Ovary (tissue), 9 donors: ENCODE results near the gene ADRM1. TPM values are rescaled to one million over a fixed set of nuclear protein-coding genes. Genes with fewer than 3 reads are reported as not detected.

Experiments used
- DNase-seq, 5 donors: peaks; one replicate each; pipeline ENCODE4 v3.0.0-alpha.2; 2019 to 2020
- H3K27ac ChIP-seq, 2 donors: fragments of 200-600 bp; one replicate each; pipeline versions ENCODE4 v1.5.1 to v1.8.0; 2019 to 2022
- H3K27me3 ChIP-seq: fragments of 200-600 bp; one replicate; pipeline ENCODE4 v1.8.0; 2022
- H3K36me3 ChIP-seq: fragments of 200-600 bp; sonication (generic); one replicate; pipeline ENCODE4 v1.5.1; 2019
- H3K4me1 ChIP-seq: one replicate; pipeline ENCODE4 v1.8.1; 2013; ENCODE audit warnings: mild to moderate bottlenecking, moderate library complexity; ENCODE audit not compliant: insufficient read depth
- H3K4me3 ChIP-seq: fragments of 200-600 bp; sonication (generic); one replicate; pipeline ENCODE4 v1.5.1; 2017
- H3K9me3 ChIP-seq, 2 donors: fragments of 200-600 bp in 1 of 2; sonication (generic) in 1 of 2; one replicate each; pipeline versions ENCODE4 v1.5.1 to v1.8.1; 2013 to 2019; ENCODE audit warnings: mild to moderate bottlenecking in 1 of 2, moderate library complexity in 1 of 2
- EP300 ChIP-seq: sonication (generic); formaldehyde crosslinking; IDR thresholded peaks from one replicate; pipeline ENCODE4 v1.6.1; 2017; ENCODE audit warnings: antibody characterized with exemption
- POLR2A ChIP-seq: fragments of 450-650 bp; IDR thresholded peaks from one replicate; pipeline ENCODE4 v1.6.1; 2017; ENCODE audit warnings: antibody characterized with exemption, mild to moderate bottlenecking, moderate library complexity
- WGBS, 3 donors: extraction: QIAGEN DNeasy Blood & Tissue Kit in 1 of 3; methylation state at CpG; one replicate each; pipeline versions ENCODE4 v1.1.5 to v1.1.7; 2013 to 2017; 5-methylcytosine and 5-hydroxymethylcytosine counted together
- intact Hi-C, 4 donors: fragments of 100-400 bp; cut with DNase I; formaldehyde crosslinking; loops; one replicate each; pipeline versions ENCODE4 v1.11.0 to v1.15.1; 2022 to 2023
- polyA plus RNA-seq, 2 donors: library from polyadenylated mRNA; stranded (reverse); fragments of 200-250 nt in 1 of 2; fragments of 350-450 nt in 1 of 2; fragmentation: Illumina TruSeq in 1 of 2; extraction: RNeasy Lipid Tissue Mini Kit (QIAGEN cat#74804) in 1 of 2; gene quantifications; one replicate each; pipeline ENCODE4 v1.2.3, GENCODE V29; 2013 to 2014
- total RNA-seq, 7 donors: library from RNA; depleted of rRNA in 2 of 7; stranded (reverse); fragments of >200 nt in 2 of 7; fragmentation: NEBNext Ultra II Directional in 3 of 7; extraction: Animal tissue kit (Norgen Biotek cat#: 25700) in 3 of 7; gene quantifications; one replicate each; pipeline versions ENCODE4 v1.1.0 to v1.2.4, GENCODE V29; 2016 to 2023
- TF ChIP-seq, protein P1 (sequence below), 3 donors: fragments of 450-650 bp in 2 of 3; fragments of 200-600 bp in 1 of 3; IDR thresholded peaks; one replicate each; pipeline versions ENCODE4 v1.5.1 to v1.8.0; 2016 to 2022; ENCODE audit warnings: antibody characterized with exemption in 3 of 3, mild to moderate bottlenecking in 1 of 3
- donor health status: DM: no; HTN: no; CAD: no; lungs with moderate emphysema.
- donor health status: DM: no; HTN: no; CAD: no.
- donor health status: Bipolar disorder and iron deficiency.
- donor health status: DM: yes; HTN: yes; CAD: no.
- donor health status: DM: no; HTN: no; CAD: no.
- donor health status: DM: yes; HTN: yes; CAD: no.

ADRM1 gene
- total and polyA plus RNA-seq, 9 donors = 7.8 to 109 (median 55.2) TPM

DNA sequence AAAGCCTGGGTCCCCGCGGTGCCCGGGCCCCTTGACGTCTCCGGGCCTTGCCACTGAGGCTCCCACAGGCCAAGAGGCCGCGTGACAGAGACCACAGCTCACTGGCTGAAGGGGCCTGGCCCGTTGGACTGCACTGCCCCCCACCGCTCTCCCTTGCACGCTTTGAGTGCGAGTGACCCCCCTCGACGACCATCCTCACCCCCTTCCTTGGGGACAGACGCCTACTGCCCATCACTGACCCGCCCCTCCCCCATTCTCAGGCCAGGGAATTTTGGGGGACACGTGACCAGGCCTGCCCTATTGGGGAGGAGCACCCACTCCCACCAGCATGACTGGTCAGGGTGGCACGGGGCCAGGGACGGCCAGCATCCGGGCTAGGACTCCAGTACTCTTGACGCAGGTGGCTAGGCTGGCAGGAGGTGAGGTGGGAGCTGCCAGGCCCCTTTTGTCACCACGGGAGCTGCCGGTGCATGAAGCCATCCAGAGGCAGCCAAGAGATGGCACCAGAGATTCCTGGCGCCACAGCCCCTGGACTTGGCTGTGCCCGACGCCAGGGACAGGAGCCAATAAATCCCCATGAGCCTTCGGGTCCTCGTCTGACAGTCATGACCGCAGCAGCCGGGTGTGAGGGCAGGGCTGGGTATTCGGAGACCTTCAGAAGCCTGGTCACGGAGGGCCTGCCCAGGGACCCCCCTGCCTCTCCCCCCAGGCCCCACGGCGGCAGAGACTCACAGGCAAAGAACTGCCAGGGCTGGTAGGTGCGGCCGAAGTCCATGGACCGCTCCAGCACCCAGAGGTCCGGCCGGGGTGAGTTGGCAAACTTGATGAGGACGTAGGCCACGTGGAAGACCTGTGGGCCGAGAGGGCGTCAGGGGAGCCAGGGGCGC is 49.8 kb downstream of the ADRM1 start:
- DNase-seq = peak in 2 of 5 donors; percentile 38 to 42
- H3K36me3 ChIP-seq = no peaks in the 10 kb centered on the region

GRCh38 chr20:62353289-62354030 is 50.7 kb downstream of the ADRM1 start:
- TF ChIP-seq EP300 (no peak), POLR2A (no peak)
- TF ChIP-seq, protein P1, sequence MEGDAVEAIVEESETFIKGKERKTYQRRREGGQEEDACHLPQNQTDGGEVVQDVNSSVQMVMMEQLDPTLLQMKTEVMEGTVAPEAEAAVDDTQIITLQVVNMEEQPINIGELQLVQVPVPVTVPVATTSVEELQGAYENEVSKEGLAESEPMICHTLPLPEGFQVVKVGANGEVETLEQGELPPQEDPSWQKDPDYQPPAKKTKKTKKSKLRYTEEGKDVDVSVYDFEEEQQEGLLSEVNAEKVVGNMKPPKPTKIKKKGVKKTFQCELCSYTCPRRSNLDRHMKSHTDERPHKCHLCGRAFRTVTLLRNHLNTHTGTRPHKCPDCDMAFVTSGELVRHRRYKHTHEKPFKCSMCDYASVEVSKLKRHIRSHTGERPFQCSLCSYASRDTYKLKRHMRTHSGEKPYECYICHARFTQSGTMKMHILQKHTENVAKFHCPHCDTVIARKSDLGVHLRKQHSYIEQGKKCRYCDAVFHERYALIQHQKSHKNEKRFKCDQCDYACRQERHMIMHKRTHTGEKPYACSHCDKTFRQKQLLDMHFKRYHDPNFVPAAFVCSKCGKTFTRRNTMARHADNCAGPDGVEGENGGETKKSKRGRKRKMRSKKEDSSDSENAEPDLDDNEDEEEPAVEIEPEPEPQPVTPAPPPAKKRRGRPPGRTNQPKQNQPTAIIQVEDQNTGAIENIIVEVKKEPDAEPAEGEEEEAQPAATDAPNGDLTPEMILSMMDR (IDR thresholded peaks at IDR 0.05) = no peak
- peak in 1 of 5 donors; percentile 17 for DNase-seq
- Histone ChIP-seq H3K27ac (no peak overlapping the region), H3K9me3 (no peaks in the 10 kb centered on the region), H3K4me1 (peaks cover 17% of the 10 kb centered on the region), H3K36me3 (no peaks in the 10 kb centered on the region), H3K27me3 (no peaks in the 10 kb centered on the region), H3K4me3 (no peak overlapping the region)
- intact Hi-C loops = no loop called here
- 79 to 94% (median 88%) methylated on average over 11 to 16 of the region's 16 CpGs for WGBS, 3 donors

More for the DNA sequence above, 49.8 kb downstream of the ADRM1 start:
- Histone ChIP-seq H3K4me3 (no peak overlapping the region), H3K27ac (no peak overlapping the region), H3K4me1 (peaks cover 17% of the 10 kb centered on the region), H3K9me3 (no peaks in the 10 kb centered on the region), H3K27me3 (no peaks in the 10 kb centered on the region)
- 76 to 84% (median 79%) methylated on average over 41 to 43 of the region's 43 CpGs for WGBS, 3 donors
- intact Hi-C loops = no loop called here
- TF ChIP-seq, protein P1 (IDR thresholded peaks at IDR 0.05) = no peak

- no peak overlapping the region for H3K4me3 ChIP-seq
- DNase-seq = peak in 2 of 5 donors; percentile 17 to 29
- TF ChIP-seq EP300 = no peak
- TF ChIP-seq, protein P1 (IDR thresholded peaks at IDR 0.05) = no peak
- TF ChIP-seq POLR2A = no peak
- H3K27me3 ChIP-seq = no peaks in the 10 kb centered on the region
- H3K4me1 ChIP-seq = peaks cover 17% of the 10 kb centered on the region
- no peak overlapping the region for H3K27ac ChIP-seq
- H3K9me3 ChIP-seq = no peaks in the 10 kb centered on the region
- intact Hi-C loops = no loop called here
- 73 to 77% (median 75%) methylated on average over 14 of the region's 14 CpGs for WGBS, 3 donors
- H3K36me3 ChIP-seq = no peaks in the 10 kb centered on the region
Observed at GRCh38 chr20:62354031-62354808, 51.4 kb downstream of the ADRM1 start.

GRCh38 chr20:62354811-62355341 is 52.1 kb downstream of the ADRM1 start:
- intact Hi-C loops = no loop called here

More at GRCh38 chr20:62354811-62355341, 52.1 kb downstream of the ADRM1 start:
- H3K4me1 ChIP-seq = peaks cover 17% of the 10 kb centered on the region
- H3K4me3 ChIP-seq = no peak overlapping the region
- TF ChIP-seq, protein P1 (IDR thresholded peaks at IDR 0.05) = no peak
- TF ChIP-seq EP300 (no peak), POLR2A (no peak)
- peak in 2 of 5 donors; percentile 22 to 31 for DNase-seq
- 72 to 85% (median 78%) methylated on average over 16 of the region's 16 CpGs for WGBS, 3 donors
- H3K27me3 ChIP-seq = no peaks in the 10 kb centered on the region
- no peaks in the 10 kb centered on the region for H3K36me3 ChIP-seq
- no peaks in the 10 kb centered on the region for H3K9me3 ChIP-seq
- peak overlapping the region; percentile 60 to 68 for H3K27ac ChIP-seq
